Epithelial cell of prostate (primary cell): ENCODE results near the gene RNF123.

ENCODE experiments used
- DNase-seq: peaks from one replicate; pipeline ENCODE4 v3.0.0-alpha.2; 2011; ENCODE audit warnings: low read depth, low spot score
- H3K27ac ChIP-seq: fragments of 450-650 bp; 2 replicates; pipeline ENCODE4 v1.5.1; 2017; ENCODE audit warnings: mild to moderate bottlenecking

The RNF123 gene

DNA sequence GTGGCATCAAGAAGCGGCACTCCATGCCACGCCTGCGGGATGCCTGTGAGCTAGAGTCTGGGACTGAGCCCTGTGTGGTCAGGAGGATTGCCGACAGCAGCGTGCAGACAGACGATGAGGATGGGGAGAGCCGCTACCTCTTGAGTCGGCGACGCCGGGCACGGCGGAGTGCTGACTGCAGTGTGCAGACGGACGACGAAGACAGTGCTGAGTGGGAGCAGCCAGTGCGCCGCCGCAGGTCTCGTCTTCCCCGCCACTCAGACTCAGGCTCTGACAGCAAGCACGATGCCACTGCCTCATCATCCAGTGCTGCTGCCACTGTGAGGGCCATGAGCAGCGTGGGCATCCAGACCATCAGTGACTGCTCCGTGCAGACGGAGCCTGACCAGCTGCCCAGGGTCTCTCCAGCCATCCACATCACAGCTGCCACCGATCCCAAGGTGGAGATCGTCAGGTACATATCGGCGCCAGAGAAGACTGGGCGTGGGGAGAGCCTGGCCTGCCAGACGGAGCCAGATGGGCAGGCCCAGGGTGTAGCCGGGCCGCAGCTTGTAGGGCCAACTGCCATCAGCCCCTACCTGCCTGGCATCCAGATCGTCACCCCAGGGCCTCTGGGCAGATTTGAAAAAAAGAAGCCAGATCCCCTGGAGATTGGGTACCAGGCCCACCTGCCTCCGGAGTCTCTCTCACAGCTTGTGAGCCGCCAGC lies 32.0 kb upstream of the RNF123 start:
- H3K27ac ChIP-seq, result no peak overlapping the region
- no peak for DNase-seq

DNA sequence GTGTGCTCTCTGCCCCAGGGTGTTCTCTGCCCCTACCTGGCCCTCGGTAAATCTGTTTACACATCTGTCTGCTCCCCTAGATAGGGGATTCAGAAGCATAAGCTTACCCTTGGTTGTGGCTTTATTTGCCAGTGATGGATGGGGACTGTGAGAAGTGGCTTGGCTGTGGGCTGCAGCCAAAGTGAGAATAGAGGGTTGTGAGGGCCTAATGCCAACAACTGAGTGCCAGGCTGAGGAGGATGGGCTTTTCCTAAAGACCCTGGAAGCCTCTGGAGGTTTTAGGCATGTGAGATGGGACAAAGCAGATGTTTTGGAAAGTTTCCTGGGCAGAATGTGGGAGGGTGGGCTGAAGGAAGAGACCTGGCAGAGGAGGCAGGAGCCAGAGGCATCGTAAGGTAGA lies 30.6 kb upstream of the RNF123 start:
- DNase-seq, result no peak
- no peak overlapping the region for H3K27ac ChIP-seq

GRCh38 chr3:49659756-49660155 lies 29.6 kb upstream of the RNF123 start:
- H3K27ac ChIP-seq, result no peak overlapping the region
- DNase-seq, result no peak

DNA sequence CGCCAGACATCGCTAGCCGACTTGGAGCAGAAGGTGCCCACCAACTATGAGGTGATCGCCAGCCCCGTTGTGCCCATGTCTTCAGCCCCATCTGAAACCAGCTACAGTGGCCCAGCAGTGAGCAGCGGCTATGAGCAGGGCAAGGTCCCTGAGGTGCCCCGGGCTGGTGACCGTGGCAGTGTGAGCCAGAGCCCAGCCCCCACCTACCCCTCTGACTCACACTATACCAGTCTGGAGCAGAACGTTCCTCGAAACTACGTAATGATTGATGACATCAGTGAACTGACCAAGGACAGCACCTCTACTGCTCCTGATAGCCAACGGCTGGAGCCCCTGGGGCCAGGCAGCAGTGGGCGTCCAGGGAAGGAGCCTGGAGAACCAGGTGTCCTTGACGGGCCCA lies 28.1 kb upstream of the RNF123 start:
- no peak overlapping the region for H3K27ac ChIP-seq
- DNase-seq, result no peak

DNA sequence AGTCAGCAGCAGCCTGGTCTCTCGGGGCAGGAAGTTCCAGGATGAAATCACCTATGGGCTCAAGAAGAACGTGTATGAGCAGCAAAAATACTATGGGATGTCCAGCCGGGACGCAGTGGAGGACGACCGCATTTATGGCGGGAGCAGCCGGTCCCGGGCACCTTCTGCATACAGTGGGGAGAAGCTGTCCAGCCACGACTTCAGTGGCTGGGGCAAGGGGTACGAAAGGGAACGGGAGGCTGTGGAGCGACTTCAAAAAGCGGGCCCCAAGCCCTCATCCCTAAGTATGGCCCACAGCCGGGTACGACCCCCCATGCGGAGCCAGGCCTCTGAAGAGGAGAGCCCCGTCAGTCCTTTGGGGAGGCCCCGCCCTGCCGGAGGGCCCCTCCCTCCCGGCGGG lies 27.3 kb upstream of the RNF123 start:
- no peak overlapping the region for H3K27ac ChIP-seq
- DNase-seq, result no peak

- DNase-seq, result no peak
- H3K27ac ChIP-seq, result no peak overlapping the region
These were observed 26.5 kb upstream of the RNF123 start for GRCh38 chr3:49662720-49663413.

- H3K27ac ChIP-seq, result no peak overlapping the region
- DNase-seq, result no peak
These were observed 25.5 kb upstream of the RNF123 start for GRCh38 chr3:49663831-49664230.

- no peak overlapping the region for H3K27ac ChIP-seq
- DNase-seq, result no peak
These were observed 25.1 kb upstream of the RNF123 start for GRCh38 chr3:49664300-49664699.

GRCh38 chr3:49665822-49666519 lies 23.4 kb upstream of the RNF123 start:
- DNase-seq, result no peak
- no peak overlapping the region for H3K27ac ChIP-seq

GRCh38 chr3:49666592-49666991 lies 22.8 kb upstream of the RNF123 start:
- no peak for DNase-seq
- no peak overlapping the region for H3K27ac ChIP-seq

- DNase-seq, result no peak
- no peak overlapping the region for H3K27ac ChIP-seq
These were observed 21.5 kb upstream of the RNF123 start for GRCh38 chr3:49667701-49668413.

DNA sequence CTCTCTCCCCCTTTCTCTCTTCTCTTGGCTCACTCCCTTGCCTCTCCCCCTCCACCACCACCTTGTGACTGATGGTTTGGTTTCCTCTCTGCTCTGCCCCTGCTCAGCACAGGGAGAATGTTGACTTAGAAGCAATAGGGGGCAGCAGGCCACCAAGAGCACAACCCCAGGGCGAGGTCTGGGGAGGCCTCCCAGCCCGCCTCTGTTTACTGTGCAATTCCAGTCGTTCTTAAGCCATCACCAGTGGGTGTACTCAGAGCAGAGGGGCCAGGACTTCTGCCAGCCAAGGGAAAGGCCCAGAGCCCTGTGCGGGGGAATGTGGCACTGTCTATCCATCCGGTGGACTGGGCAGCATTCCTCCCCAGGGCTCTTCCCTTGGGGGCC lies 21.0 kb upstream of the RNF123 start:
- H3K27ac ChIP-seq, result no peak overlapping the region
- DNase-seq, result no peak

- no peak overlapping the region for H3K27ac ChIP-seq
- DNase-seq, result no peak
These were observed 20.5 kb upstream of the RNF123 start for GRCh38 chr3:49668861-49669260.

- H3K27ac ChIP-seq, result no peak overlapping the region
- DNase-seq, result no peak
These were observed 20.0 kb upstream of the RNF123 start for GRCh38 chr3:49669352-49669751.

GRCh38 chr3:49670940-49671290 lies 18.4 kb upstream of the RNF123 start:
- no peak for DNase-seq
- H3K27ac ChIP-seq, result no peak overlapping the region

- peak; percentile 12 for DNase-seq
- H3K27ac ChIP-seq, result no peak overlapping the region
These were observed 17.8 kb upstream of the RNF123 start for GRCh38 chr3:49671291-49672288.

- no peak for DNase-seq
- H3K27ac ChIP-seq, result peak overlapping the region; percentile 82
These were observed 16.1 kb upstream of the RNF123 start for GRCh38 chr3:49673121-49673714.

DNA sequence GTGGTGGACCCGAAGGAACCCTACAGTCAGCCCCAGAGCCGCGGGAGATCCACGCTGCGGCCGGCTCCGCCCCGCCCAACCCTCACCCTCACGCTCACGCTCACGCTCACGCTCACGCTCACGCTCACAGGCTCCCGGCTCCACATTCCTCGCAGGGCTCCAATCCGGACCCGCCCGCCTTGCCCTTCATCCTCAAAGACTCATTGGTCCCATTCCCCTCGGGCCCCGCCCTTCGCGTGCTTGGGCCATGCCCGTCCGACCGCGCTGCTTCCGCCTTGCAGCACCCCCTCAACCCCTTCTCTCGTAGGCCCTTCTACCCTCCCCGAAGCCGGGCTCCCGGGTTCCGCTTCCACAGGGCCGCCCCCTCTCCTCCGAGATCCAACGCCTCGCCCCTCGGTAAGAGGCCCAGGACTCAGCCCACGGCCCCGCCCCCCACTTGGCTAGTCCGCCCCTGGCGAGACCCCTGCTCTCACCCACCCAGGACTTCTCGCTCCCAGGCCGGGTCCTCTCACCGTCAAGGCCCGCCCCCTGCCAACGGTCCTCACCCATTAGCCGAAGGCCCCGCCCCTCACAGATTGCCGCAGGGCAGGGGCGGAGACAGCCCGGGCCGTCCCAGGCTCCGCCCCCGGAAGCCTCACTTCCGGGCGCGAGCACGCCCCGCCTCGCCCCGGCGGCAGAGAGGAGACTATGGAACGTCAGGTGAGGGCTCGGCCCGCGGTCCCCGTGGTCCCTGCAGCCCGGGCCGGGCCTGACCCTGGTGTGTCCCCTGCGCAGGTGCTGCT lies 15.5 kb upstream of the RNF123 start, which contains the start of gene APEH:
APEH (plus strand) TSS at position 637 of the 782 bp plus-strand sequence; CDS start at position 688, 51 bp downstream.
- H3K27ac ChIP-seq, result peak within 1 kb of the TSS; percentile 82
- peak; percentile 83 for DNase-seq
